Thyroid gland (tissue), 4 donors: ENCODE measurements around the gene COL18A1. TPM values are rescaled to one million over a fixed set of nuclear protein-coding genes. Genes with fewer than 3 reads are reported as not detected.
A peak's percentile ranks its signal among the peaks of the same experiment; 100 is the strongest.
"Not testable (repeated sequence)": the region's sequence is repeated elsewhere in the genome, so short reads cannot be mapped to it uniquely, and the experiment has no call there.

Experiments used
- DNase-seq, 2 donors: peaks; one replicate each; pipeline ENCODE4 v3.0.0-alpha.2; 2019
- H3K27ac ChIP-seq, 3 donors: fragments of 200-600 bp; sonication (generic); 1 replicate in 2 of 3; 2 replicates in 1 of 3; pipeline ENCODE4 v1.5.1; 2016 to 2019; ENCODE audit warnings: mild to moderate bottlenecking in 1 of 3, moderate library complexity in 1 of 3
- H3K27me3 ChIP-seq: fragments of 200-600 bp; sonication (generic); one replicate; pipeline ENCODE4 v1.5.1; 2019
- H3K36me3 ChIP-seq, 2 donors: fragments of 200-600 bp; sonication (generic); one replicate each; pipeline ENCODE4 v1.5.1; 2016 to 2019
- H3K4me1 ChIP-seq, 2 donors: fragments of 200-600 bp; sonication (generic); one replicate each; pipeline ENCODE4 v1.5.1; 2017 to 2019
- H3K4me3 ChIP-seq, 3 donors: fragments of 200-600 bp; sonication (generic); replicated peaks in 1 of 3; 1 replicate in 2 of 3; 2 replicates in 1 of 3; pipeline ENCODE4 v1.5.1; 2016; ENCODE audit warnings: mild to moderate bottlenecking in 1 of 3
- H3K9me3 ChIP-seq: fragments of 200-600 bp; sonication (generic); one replicate; pipeline ENCODE4 v1.5.1; 2017
- CTCF ChIP-seq, 6 experiments: fragments of 200-600 bp in 3 of 6; fragments of 450-650 bp in 3 of 6; sonication (generic) in 3 of 6; IDR thresholded peaks; one replicate each; pipeline ENCODE4 v1.5.1; 2016 to 2019; ENCODE audit warnings: antibody characterized with exemption in 6 of 6, mild to moderate bottlenecking in 2 of 6, inconsistent platforms in 1 of 6, moderate library complexity in 1 of 6
- POLR2A ChIP-seq, 2 donors: fragments of 450-650 bp; IDR thresholded peaks; one replicate each; pipeline ENCODE4 v1.6.1; 2017; ENCODE audit warnings: antibody characterized with exemption in 2 of 2, mild to moderate bottlenecking in 2 of 2, moderate library complexity in 1 of 2
- WGBS, 2 donors: methylation state at CpG; one replicate each; pipeline ENCODE4 v1.1.5; 2017; 5-methylcytosine and 5-hydroxymethylcytosine counted together
- intact Hi-C: fragments of 100-400 bp; cut with DNase I; formaldehyde crosslinking; loops from one replicate; pipeline ENCODE4 v1.15.1; 2023
- total RNA-seq, 4 donors: library from RNA; depleted of rRNA; stranded (reverse); fragments of >200 nt; gene quantifications; one replicate each; pipeline ENCODE4 v1.2.3, GENCODE V29; 2016

COL18A1 gene
- total RNA-seq, 4 donors from 2014 or later = 105 to 264 (median 238) TPM

- Histone ChIP-seq H3K27ac (no peak overlapping the region), H3K27me3 (no peaks in the 10 kb centered on the region), H3K9me3 (no peaks in the 10 kb centered on the region), H3K4me1 (peaks cover 7 to 39% of the 10 kb centered on the region in 2 donors), H3K4me3 (no peak overlapping the region), H3K36me3 (no peaks in the 10 kb centered on the region)
- WGBS, 2 donors = 85 to 88% methylated on average over 28 of the region's 29 CpGs
- no peak for DNase-seq
- intact Hi-C loops = no loop called here
- TF ChIP-seq POLR2A (IDR thresholded peaks at IDR 0.05) (no peak), CTCF (IDR thresholded peaks at IDR 0.05) (no peak)
Observed at GRCh38 chr21:45559216-45560105, 154.5 kb downstream of the COL18A1 start.

- TF ChIP-seq POLR2A (IDR thresholded peaks at IDR 0.05) (no peak), CTCF (IDR thresholded peaks at IDR 0.05) (no peak)
- Histone ChIP-seq H3K36me3 (no peaks in the 10 kb centered on the region), H3K9me3 (no peaks in the 10 kb centered on the region), H3K27ac (peak overlapping the region in 1 of 3 donors; percentile 41), H3K27me3 (no peaks in the 10 kb centered on the region), H3K4me3 (no peak overlapping the region), H3K4me1 (peaks cover 7 to 39% of the 10 kb centered on the region in 2 donors)
- 79 to 81% methylated on average over 20 to 22 of the region's 30 CpGs for WGBS, 2 donors
- intact Hi-C loops = no loop called here
- DNase-seq = no peak
Observed at GRCh38 chr21:45560106-45561021, 155.4 kb downstream of the COL18A1 start.

- H3K36me3 ChIP-seq, H3K9me3 ChIP-seq, DNase-seq, intact Hi-C loops, H3K4me3 ChIP-seq, H3K27me3 ChIP-seq: not testable (repeated sequence)
- WGBS, 2 donors = 88 to 97% methylated on average over 8 of the region's 8 CpGs
- peak overlapping the region in 1 of 3 donors; percentile 41 for H3K27ac ChIP-seq
- H3K4me1 ChIP-seq = peaks cover 7 to 31% of the 10 kb centered on the region in 2 donors
Observed at GRCh38 chr21:45561241-45561640, 156.3 kb downstream of the COL18A1 start.

GRCh38 chr21:45562402-45562801, 157.4 kb downstream of the COL18A1 start:
- no peaks in the 10 kb centered on the region for H3K9me3 ChIP-seq
- WGBS, 2 donors = 56 to 57% methylated on average over 10 of the region's 10 CpGs
- peak in 1 of 2 donors; percentile 15 for DNase-seq
- H3K27ac ChIP-seq = peak overlapping the region; percentile 73 to 87 (median 79)
- no peaks in the 10 kb centered on the region for H3K36me3 ChIP-seq
- TF ChIP-seq POLR2A (IDR thresholded peaks at IDR 0.05) (no peak), CTCF (IDR thresholded peaks at IDR 0.05) (no peak)
- peak overlapping the region in 1 of 3 donors; percentile 21 for H3K4me3 ChIP-seq
- peaks cover 7 to 27% of the 10 kb centered on the region in 2 donors for H3K4me1 ChIP-seq
- intact Hi-C loops = no loop called here
- H3K27me3 ChIP-seq = no peaks in the 10 kb centered on the region

GRCh38 chr21:45562965-45563364, 158.0 kb downstream of the COL18A1 start:
- Histone ChIP-seq H3K27ac (peak overlapping the region; percentile 73 to 87 (median 79)), H3K27me3 (no peaks in the 10 kb centered on the region), H3K4me1 (peaks cover 7 to 27% of the 10 kb centered on the region in 2 donors), H3K9me3 (no peaks in the 10 kb centered on the region), H3K36me3 (no peaks in the 10 kb centered on the region), H3K4me3 (peak overlapping the region in 1 of 3 donors; percentile 21)
- TF ChIP-seq CTCF (IDR thresholded peaks at IDR 0.05) (no peak), POLR2A (IDR thresholded peaks at IDR 0.05) (peak in 1 of 2 donors; percentile 55)
- intact Hi-C loops = no loop called here
- WGBS, 2 donors = 19 to 28% methylated on average over 6 of the region's 6 CpGs
- DNase-seq = peak; percentile 68 to 71
